GM20431 (cell line): ENCODE data around the gene FARSA.

Experiments
- in situ Hi-C: fragments of 300-500 bp; cut with MseI, MboI; formaldehyde crosslinking; loops from one replicate; pipeline ENCODE4 v1.15.0; 2020; ENCODE audit warnings: low sequenced_read_pairs; ENCODE audit not compliant: unreplicated experiment

The FARSA gene

GRCh38 chr19:12872941-12873890 is 60.3 kb downstream of the FARSA start:
- in situ Hi-C loops = no loop called here
